ENCODE measurements around the gene ITFG1.
"Not testable (repeated sequence)": the region's sequence is repeated elsewhere in the genome, so short reads cannot be mapped to it uniquely, and the experiment has no call there.

ITFG1 gene

GRCh38 chr16:47473792-47474191, 12.9 kb upstream of the ITFG1 start:
- Histone ChIP-seq H3K9me3 (ENCODE audit: control extremely low read depth in 1 of 5, control insufficient read depth in 4 of 5, insufficient read depth in 2 of 5, low read depth in 1 of 5, low read length in 4 of 5) (no peaks in the 10 kb centered on the region), H3K27ac (ENCODE audit: insufficient read depth in 1 of 2, low read depth in 1 of 2, low read length in 2 of 2, poor library complexity in 1 of 2, severe bottlenecking in 2 of 2) (no peak overlapping the region), H3K4me1 (ENCODE audit: control extremely low read depth in 1 of 4, control insufficient read depth in 4 of 4, insufficient read depth in 4 of 4, low read length in 3 of 4) (no peaks in the 10 kb centered on the region), H3K4me3 (ENCODE audit: control insufficient read depth in 1 of 7, extremely low read depth in 1 of 7, insufficient read depth in 4 of 7, low read depth in 2 of 7, low read length in 6 of 7) (no peak overlapping the region), H3K27me3 (replicated peaks in 2 of 5; ENCODE audit: control insufficient read depth in 4 of 5, insufficient read depth in 5 of 5, low read length in 4 of 5) (no peaks in the 10 kb centered on the region), H3K36me3 (ENCODE audit: control insufficient read depth in 4 of 4, insufficient read depth in 4 of 4, low read length in 3 of 4) (peaks cover 0 to 7% (median 4%) of the 10 kb centered on the region in 4 experiments)
- ChIA-PET POLR2A (no interaction called here), CTCF (no interaction called here)
- no peak for DNase-seq
- no CpG with 5 or more reads among the region's 3 CpGs for WGBS (ENCODE audit: insufficient coverage)

- DNase-seq; H3K27ac ChIP-seq (ENCODE audit: insufficient read depth in 1 of 2, low read depth in 1 of 2, low read length in 2 of 2, poor library complexity in 1 of 2, severe bottlenecking in 2 of 2); H3K4me1 ChIP-seq (ENCODE audit: control extremely low read depth in 1 of 4, control insufficient read depth in 4 of 4, insufficient read depth in 4 of 4, low read length in 3 of 4); H3K4me3 ChIP-seq (ENCODE audit: control insufficient read depth in 1 of 7, extremely low read depth in 1 of 7, insufficient read depth in 4 of 7, low read depth in 2 of 7, low read length in 6 of 7); POLR2A ChIA-PET; H3K36me3 ChIP-seq (ENCODE audit: control insufficient read depth in 4 of 4, insufficient read depth in 4 of 4, low read length in 3 of 4); H3K27me3 ChIP-seq (replicated peaks in 2 of 5; ENCODE audit: control insufficient read depth in 4 of 5, insufficient read depth in 5 of 5, low read length in 4 of 5); H3K9me3 ChIP-seq (ENCODE audit: control extremely low read depth in 1 of 5, control insufficient read depth in 4 of 5, insufficient read depth in 2 of 5, low read depth in 1 of 5, low read length in 4 of 5): not testable (repeated sequence)
- no CpG with 5 or more reads among the region's 2 CpGs for WGBS (ENCODE audit: insufficient coverage)
- CTCF ChIA-PET, result interaction anchor here (0.6 kb wide), 1 partner anchor 15 kb away, joined by 3 read pairs; no protein-coding TSS in a partner anchor
Measured at GRCh38 chr16:47473004-47473403, 12.1 kb upstream of the ITFG1 start.

GRCh38 chr16:47470810-47471209, 9.9 kb upstream of the ITFG1 start:
- CTCF ChIA-PET, result no interaction called here

GRCh38 chr16:47470211-47470610, 9.3 kb upstream of the ITFG1 start:
- CTCF ChIA-PET, result interaction anchor here (1.7 kb wide), 1 partner anchor 10 kb away, joined by 7 read pairs; the partner anchor contains the start of genes ITFG1 and PHKB
- no peaks in the 10 kb centered on the region for H3K9me3 ChIP-seq (ENCODE audit: control extremely low read depth in 1 of 5, control insufficient read depth in 4 of 5, insufficient read depth in 2 of 5, low read depth in 1 of 5, low read length in 4 of 5)
- H3K27ac ChIP-seq (ENCODE audit: insufficient read depth in 1 of 2, low read depth in 1 of 2, low read length in 2 of 2, poor library complexity in 1 of 2, severe bottlenecking in 2 of 2), result no peak overlapping the region
- peaks cover 0 to 4% (median 1%) of the 10 kb centered on the region in 4 experiments for H3K36me3 ChIP-seq (ENCODE audit: control insufficient read depth in 4 of 4, insufficient read depth in 4 of 4, low read length in 3 of 4)
- H3K27me3 ChIP-seq (replicated peaks in 2 of 5; ENCODE audit: control insufficient read depth in 4 of 5, insufficient read depth in 5 of 5, low read length in 4 of 5), result no peaks in the 10 kb centered on the region
- H3K4me1 ChIP-seq (ENCODE audit: control extremely low read depth in 1 of 4, control insufficient read depth in 4 of 4, insufficient read depth in 4 of 4, low read length in 3 of 4), result peaks cover 0 to 15% (median 11%) of the 10 kb centered on the region in 4 experiments
- POLR2A ChIA-PET, result no interaction called here
- no peak for DNase-seq
- H3K4me3 ChIP-seq (ENCODE audit: control insufficient read depth in 1 of 7, extremely low read depth in 1 of 7, insufficient read depth in 4 of 7, low read depth in 2 of 7, low read length in 6 of 7), result no peak overlapping the region
- WGBS (ENCODE audit: insufficient coverage), result 100% methylated on average over 2 of the region's 7 CpGs

More at GRCh38 chr16:47470810-47471209, 9.9 kb upstream of the ITFG1 start:
- Histone ChIP-seq H3K9me3 (ENCODE audit: control extremely low read depth in 1 of 5, control insufficient read depth in 4 of 5, insufficient read depth in 2 of 5, low read depth in 1 of 5, low read length in 4 of 5) (no peaks in the 10 kb centered on the region), H3K36me3 (ENCODE audit: control insufficient read depth in 4 of 4, insufficient read depth in 4 of 4, low read length in 3 of 4) (peaks cover 0 to 5% (median 1%) of the 10 kb centered on the region in 4 experiments), H3K27ac (ENCODE audit: insufficient read depth in 1 of 2, low read depth in 1 of 2, low read length in 2 of 2, poor library complexity in 1 of 2, severe bottlenecking in 2 of 2) (no peak overlapping the region), H3K4me3 (ENCODE audit: control insufficient read depth in 1 of 7, extremely low read depth in 1 of 7, insufficient read depth in 4 of 7, low read depth in 2 of 7, low read length in 6 of 7) (no peak overlapping the region), H3K4me1 (ENCODE audit: control extremely low read depth in 1 of 4, control insufficient read depth in 4 of 4, insufficient read depth in 4 of 4, low read length in 3 of 4) (peaks cover 0 to 15% (median 11%) of the 10 kb centered on the region in 4 experiments), H3K27me3 (replicated peaks in 2 of 5; ENCODE audit: control insufficient read depth in 4 of 5, insufficient read depth in 5 of 5, low read length in 4 of 5) (no peaks in the 10 kb centered on the region)
- WGBS (ENCODE audit: insufficient coverage), result 100% methylated on average over 1 of the region's 1 CpG
- DNase-seq, result no peak
- POLR2A ChIA-PET, result no interaction called here

GRCh38 chr16:47469227-47469626, 8.4 kb upstream of the ITFG1 start:
- ChIA-PET POLR2A (interaction anchor here (0.6 kb wide), 1 partner anchor 9 kb away, joined by 4 read pairs; no protein-coding TSS in a partner anchor), CTCF (interaction anchor here (1.4 to 1.7 kb wide), 2 partner anchors 9 kb away, joined by 3 to 7 read pairs; partner anchors contain the start of genes ITFG1 and PHKB)
- Histone ChIP-seq H3K9me3 (ENCODE audit: control extremely low read depth in 1 of 5, control insufficient read depth in 4 of 5, insufficient read depth in 2 of 5, low read depth in 1 of 5, low read length in 4 of 5) (no peaks in the 10 kb centered on the region), H3K4me1 (ENCODE audit: control extremely low read depth in 1 of 4, control insufficient read depth in 4 of 4, insufficient read depth in 4 of 4, low read length in 3 of 4) (peaks cover 0 to 15% (median 12%) of the 10 kb centered on the region in 4 experiments), H3K36me3 (ENCODE audit: control insufficient read depth in 4 of 4, insufficient read depth in 4 of 4, low read length in 3 of 4) (peaks cover 0 to 8% (median 4%) of the 10 kb centered on the region in 4 experiments), H3K27ac (ENCODE audit: insufficient read depth in 1 of 2, low read depth in 1 of 2, low read length in 2 of 2, poor library complexity in 1 of 2, severe bottlenecking in 2 of 2) (peak overlapping the region; percentile 46 to 63), H3K27me3 (replicated peaks in 2 of 5; ENCODE audit: control insufficient read depth in 4 of 5, insufficient read depth in 5 of 5, low read length in 4 of 5) (no peaks in the 10 kb centered on the region), H3K4me3 (ENCODE audit: control insufficient read depth in 1 of 7, extremely low read depth in 1 of 7, insufficient read depth in 4 of 7, low read depth in 2 of 7, low read length in 6 of 7) (no peak overlapping the region)
- WGBS (ENCODE audit: insufficient coverage), result no CpG with 5 or more reads among the region's 1 CpG
- DNase-seq, result no peak

GRCh38 chr16:47468070-47468689, 7.3 kb upstream of the ITFG1 start:
- H3K9me3 ChIP-seq (ENCODE audit: control extremely low read depth in 1 of 5, control insufficient read depth in 4 of 5, insufficient read depth in 2 of 5, low read depth in 1 of 5, low read length in 4 of 5); H3K27me3 ChIP-seq (replicated peaks in 2 of 5; ENCODE audit: control insufficient read depth in 4 of 5, insufficient read depth in 5 of 5, low read length in 4 of 5); H3K4me3 ChIP-seq (ENCODE audit: control insufficient read depth in 1 of 7, extremely low read depth in 1 of 7, insufficient read depth in 4 of 7, low read depth in 2 of 7, low read length in 6 of 7); POLR2A ChIA-PET: not testable (repeated sequence)
- no CpG with 5 or more reads among the region's 7 CpGs for WGBS (ENCODE audit: insufficient coverage)
- peaks cover 0 to 22% (median 13%) of the 10 kb centered on the region in 4 experiments for H3K4me1 ChIP-seq (ENCODE audit: control extremely low read depth in 1 of 4, control insufficient read depth in 4 of 4, insufficient read depth in 4 of 4, low read length in 3 of 4)
- H3K36me3 ChIP-seq (ENCODE audit: control insufficient read depth in 4 of 4, insufficient read depth in 4 of 4, low read length in 3 of 4), result peaks cover 2 to 11% (median 5%) of the 10 kb centered on the region in 4 experiments
- peak overlapping the region; percentile 46 to 65 for H3K27ac ChIP-seq (ENCODE audit: insufficient read depth in 1 of 2, low read depth in 1 of 2, low read length in 2 of 2, poor library complexity in 1 of 2, severe bottlenecking in 2 of 2)
- peak; percentile 57 to 87 (median 74) for DNase-seq
- CTCF ChIA-PET, result interaction anchor here (1.0 to 1.4 kb wide), 2 partner anchors 10 to 17 kb away, joined by 3 read pairs; no protein-coding TSS in a partner anchor

GRCh38 chr16:47467501-47467900, 6.6 kb upstream of the ITFG1 start:
- ChIA-PET POLR2A (no interaction called here), CTCF (interaction anchor here (1.0 kb wide), 1 partner anchor 17 kb away, joined by 3 read pairs; no protein-coding TSS in a partner anchor)
- peak in 2 of 3 donors; percentile 13 to 50 for DNase-seq
- H3K4me1 ChIP-seq (ENCODE audit: control extremely low read depth in 1 of 4, control insufficient read depth in 4 of 4, insufficient read depth in 4 of 4, low read length in 3 of 4), result peaks cover 0 to 28% (median 16%) of the 10 kb centered on the region in 4 experiments
- peaks cover 2 to 11% (median 5%) of the 10 kb centered on the region in 4 experiments for H3K36me3 ChIP-seq (ENCODE audit: control insufficient read depth in 4 of 4, insufficient read depth in 4 of 4, low read length in 3 of 4)
- 100% methylated on average over 1 of the region's 2 CpGs for WGBS (ENCODE audit: insufficient coverage)
- no peak overlapping the region for H3K4me3 ChIP-seq (ENCODE audit: control insufficient read depth in 1 of 7, extremely low read depth in 1 of 7, insufficient read depth in 4 of 7, low read depth in 2 of 7, low read length in 6 of 7)
- peak overlapping the region; percentile 46 to 65 for H3K27ac ChIP-seq (ENCODE audit: insufficient read depth in 1 of 2, low read depth in 1 of 2, low read length in 2 of 2, poor library complexity in 1 of 2, severe bottlenecking in 2 of 2)
- no peaks in the 10 kb centered on the region for H3K27me3 ChIP-seq (replicated peaks in 2 of 5; ENCODE audit: control insufficient read depth in 4 of 5, insufficient read depth in 5 of 5, low read length in 4 of 5)
- no peaks in the 10 kb centered on the region for H3K9me3 ChIP-seq (ENCODE audit: control extremely low read depth in 1 of 5, control insufficient read depth in 4 of 5, insufficient read depth in 2 of 5, low read depth in 1 of 5, low read length in 4 of 5)
